Keratinocyte (primary cell): ENCODE data around the gene NUTF2.

Experiments
- CTCF ChIP-seq, 3 experiments: IDR thresholded peaks in 1 of 3; conservative IDR thresholded peaks in 1 of 3; optimal IDR thresholded peaks in 1 of 3; 2 replicates in 2 of 3; 3 replicates in 1 of 3; pipeline versions ENCODE3 to v1.5.1; 2011; ENCODE audit warnings: low read length in 3 of 3, mild to moderate bottlenecking in 3 of 3, moderate library complexity in 2 of 3, control low read depth in 1 of 3, inconsistent platforms in 1 of 3; ENCODE audit not compliant: insufficient read depth in 2 of 3; ENCODE audit errors: extremely low read depth in 1 of 3
- EZH2 ChIP-seq: IDR thresholded peaks from one replicate; pipeline ENCODE4 v1.6.1; 2012; ENCODE audit warnings: inconsistent platforms, mild to moderate bottlenecking, low read length, moderate library complexity

- TF ChIP-seq CTCF (optimal IDR thresholded peaks at IDR 0.05 in 1 of 3, IDR thresholded peaks at IDR 0.05 in 1 of 3, conservative IDR thresholded peaks at IDR 0.05 in 1 of 3; ENCODE audit: extremely low read depth in 1 of 3, insufficient read depth in 2 of 3, low read length in 3 of 3) (no peak), EZH2 (no peak)
These were observed 31.5 kb downstream of the NUTF2 start for GRCh38 chr16:67878232-67878631.
